ENCODE data around the gene CD300LB.

- no peak for TF ChIP-seq CTCF (conservative IDR thresholded peaks at IDR 0.05; ENCODE audit: low read depth, low read length)
- no peak for TF ChIP-seq EZH2 (IDR thresholded peaks at IDR 0.05; ENCODE audit: borderline replicate concordance, low read depth, low read length, poor library complexity, severe bottlenecking)
Measured at GRCh38 chr17:74542166-74542565, 10.9 kb upstream of the CD300LB start.

Data from A673 (cell line).